HepG2 (cell line): ENCODE data around the gene KRTAP9-3. TPM values are rescaled to one million over a fixed set of nuclear protein-coding genes. Genes with fewer than 3 reads are reported as not detected.

ENCODE experiments used
- ATAC-seq: fragments of 200-7000 bp; cut with Tn5 transposase; 3 replicates; pipeline ENCODE4 v1.9.1; 2020; ENCODE audit warnings: mild to moderate bottlenecking, moderate library complexity
- BruUV-seq: library from RNA; stranded (reverse); fragments of 400-500 nt; replicated peaks from 2 replicates; lab custom pipeline; 2021; lab: Mats Ljungman, UMichigan
- CTCF ChIA-PET: fragments of 300-600 bp; formaldehyde crosslinking; extraction: SDS; loops from one replicate; lab custom pipeline; 2021; ENCODE audit warnings: low total read pairs, inconsistent platforms, low intra/inter-chr PET ratio; lab: Yijun Ruan, JAX
- POLR2A ChIA-PET: fragments of 350-600 bp; sonication (Branson Sonifier 250); formaldehyde crosslinking; loops from one replicate; lab custom pipeline; 2020; ENCODE audit warnings: antibody characterized with exemption, inconsistent platforms; lab: Yijun Ruan, JAX
- DNase-seq: peaks from one replicate; pipeline ENCODE4 v3.0.0-alpha.2; 2015; ENCODE audit warnings: low spot score
- FAIRE-seq: peaks from 3 replicates; lab custom pipeline; 2011; peaks lifted over from hg19 to GRCh38; lab: Jason Lieb, UNC
- H2AFZ ChIP-seq: one replicate; pipeline ENCODE4 v1.6.1; 2011; ENCODE audit warnings: low read length, inconsistent platforms
- H3K27ac ChIP-seq: fragments of 300-600 bp; 3 replicates; pipeline ENCODE4 v1.8.0; 2011; ENCODE audit warnings: mixed run types, mild to moderate bottlenecking, mixed read lengths, low read length, inconsistent platforms; ENCODE audit not compliant: insufficient read depth; ENCODE audit errors: extremely low read length
- H3K27me3 ChIP-seq, 2 experiments: fragments of 200-600 bp in 1 of 2; 2 replicates in 1 of 2; 3 replicates in 1 of 2; pipeline versions ENCODE4 v1.6.0 to v1.8.0; 2011; ENCODE audit warnings: low read length in 2 of 2, mild to moderate bottlenecking in 2 of 2, moderate library complexity in 2 of 2, inconsistent platforms in 1 of 2; ENCODE audit not compliant: insufficient read depth in 2 of 2, control insufficient read depth in 1 of 2
- H3K36me3 ChIP-seq, 2 experiments: fragments of 200-600 bp in 1 of 2; replicated peaks in 1 of 2; 2 replicates in 1 of 2; 3 replicates in 1 of 2; pipeline versions ENCODE4 v1.5.1 to v1.8.0; 2011; ENCODE audit warnings: low read length in 2 of 2, inconsistent platforms in 1 of 2; ENCODE audit not compliant: insufficient read depth in 2 of 2, control insufficient read depth in 1 of 2
- H3K4me1 ChIP-seq: 2 replicates; pipeline ENCODE4 v1.5.1; 2012; ENCODE audit warnings: low read length, inconsistent platforms; ENCODE audit not compliant: insufficient read depth
- H3K4me2 ChIP-seq: 2 replicates; pipeline ENCODE4 v1.6.0; 2011; ENCODE audit warnings: low read depth, low read length, inconsistent platforms
- H3K4me3 ChIP-seq, 3 experiments: fragments of 200-600 bp in 1 of 3; sonication (generic), shearing (Covaris generic) in 1 of 3; replicated peaks in 1 of 3; 2 replicates each; pipeline ENCODE4 v1.5.1; 2011 to 2016; ENCODE audit warnings: low read length in 3 of 3, inconsistent platforms in 2 of 3, low read depth in 2 of 3, mild to moderate bottlenecking in 2 of 3, control low read depth in 1 of 3, mixed read lengths in 1 of 3; ENCODE audit not compliant: insufficient read depth in 1 of 3
- H3K79me2 ChIP-seq: one replicate; pipeline ENCODE4 v1.6.1; 2011; ENCODE audit warnings: low read length, inconsistent platforms; ENCODE audit not compliant: insufficient read depth
- H3K9ac ChIP-seq: 2 replicates; pipeline ENCODE4 v1.6.0; 2011; ENCODE audit warnings: mild to moderate bottlenecking, low read depth, low read length, inconsistent platforms; ENCODE audit not compliant: insufficient read depth
- H3K9me3 ChIP-seq: 2 replicates; pipeline ENCODE4 v1.5.1; 2012; ENCODE audit warnings: mild to moderate bottlenecking, low read length
- H4K20me1 ChIP-seq: 2 replicates; pipeline ENCODE4 v1.6.0; 2011; ENCODE audit warnings: inconsistent platforms, mild to moderate bottlenecking, low read length, moderate library complexity; ENCODE audit not compliant: insufficient read depth
- KAT7 ChIP-seq: IDR thresholded peaks from 2 replicates; pipeline ENCODE4 v1.6.1; 2018; ENCODE audit warnings: borderline replicate concordance, missing compliant biosample characterization
- SPEN ChIP-seq: sonication (generic); formaldehyde crosslinking; IDR thresholded peaks from 2 replicates; pipeline ENCODE4 v1.5.1; 2020; ENCODE audit warnings: low read depth, mild to moderate bottlenecking, missing genetic modification reagents
- ZNF24 ChIP-seq: fragments of 450-650 bp; IDR thresholded peaks from 2 replicates; pipeline ENCODE4 v1.6.1; 2017; ENCODE audit warnings: antibody characterized with exemption, mild to moderate bottlenecking
- ZNF44 ChIP-seq: sonication (generic); formaldehyde crosslinking; IDR thresholded peaks from 2 replicates; pipeline ENCODE4 v1.5.1; 2020; ENCODE audit warnings: mild to moderate bottlenecking, missing genetic modification reagents
- ZNF546 ChIP-seq: sonication (generic); formaldehyde crosslinking; conservative IDR thresholded peaks from 2 replicates; pipeline ENCODE4 v1.8.1; 2023; ENCODE audit warnings: mild to moderate bottlenecking, missing genetic modification reagents
- ZNF639 ChIP-seq: conservative IDR thresholded peaks from 2 replicates; pipeline ENCODE4 v1.6.1; 2018; ENCODE audit warnings: missing genetic modification reagents
- ZNF761 ChIP-seq: sonication (generic); formaldehyde crosslinking; conservative IDR thresholded peaks from 2 replicates; pipeline ENCODE4 v1.4.0; 2020; ENCODE audit warnings: mild to moderate bottlenecking, missing genetic modification reagents
- WGBS: methylation state at CpG from one replicate; pipeline ENCODE4 v1.1.6; 2017; ENCODE audit warnings: low lambda C conversion rate; 5-methylcytosine and 5-hydroxymethylcytosine counted together
- in situ Hi-C: cut with HindIII; loops from 2 replicates; pipeline ENCODE4 v1.10.0; 2017; ENCODE audit warnings: low pct_unique_long_range_greater_than_20kb; ENCODE audit not compliant: extremely low pct_ligation_motif_present
- intact Hi-C: fragments of 100-400 bp; cut with micrococcal nuclease; formaldehyde crosslinking; loops from one replicate; pipeline ENCODE4 v1.10.0; 2022; ENCODE audit not compliant: unreplicated experiment
- polyA plus RNA-seq, 8 experiments: library from polyadenylated mRNA; depleted of rRNA in 3 of 8; stranded (reverse) in 7 of 8; unstranded in 1 of 8; fragments of >200 nt; fragmentation: Illumina TruSeq in 4 of 8; extraction: Trizol in 4 of 8; gene quantifications; 2 replicates each; pipeline versions ENCODE4 v1.2.1 to v1.2.3, GENCODE V29; 2011 to 2016; ENCODE audit warnings: low read depth in 4 of 8, missing spikeins in 1 of 8, mixed read lengths in 1 of 8; ENCODE audit not compliant: insufficient read depth in 1 of 8
- total RNA-seq, 5 experiments: library from RNA; depleted of rRNA; stranded (reverse); fragments of >200 nt; fragmentation: Illumina TruSeq; extraction: Trizol; gene quantifications; 2 replicates each; pipeline ENCODE4 v1.2.3, GENCODE V29; 2016; ENCODE audit warnings: low read depth in 1 of 5
- TF ChIP-seq, protein P1 (sequence below): sonication (generic); formaldehyde crosslinking; IDR thresholded peaks from 2 replicates; pipeline ENCODE4 v1.4.0; 2020; ENCODE audit warnings: missing genetic modification reagents
- TF ChIP-seq, protein P2 (sequence below): sonication (generic); formaldehyde crosslinking; IDR thresholded peaks from 2 replicates; pipeline ENCODE4 v1.5.0; 2020; ENCODE audit warnings: mild to moderate bottlenecking, missing genetic modification reagents

Gene KRTAP9-3
- total and polyA plus RNA-seq, 2 of the 13 experiments (the other 11 are each of a cell fraction or from before 2014, with no cell fraction given) = not detected

DNA sequence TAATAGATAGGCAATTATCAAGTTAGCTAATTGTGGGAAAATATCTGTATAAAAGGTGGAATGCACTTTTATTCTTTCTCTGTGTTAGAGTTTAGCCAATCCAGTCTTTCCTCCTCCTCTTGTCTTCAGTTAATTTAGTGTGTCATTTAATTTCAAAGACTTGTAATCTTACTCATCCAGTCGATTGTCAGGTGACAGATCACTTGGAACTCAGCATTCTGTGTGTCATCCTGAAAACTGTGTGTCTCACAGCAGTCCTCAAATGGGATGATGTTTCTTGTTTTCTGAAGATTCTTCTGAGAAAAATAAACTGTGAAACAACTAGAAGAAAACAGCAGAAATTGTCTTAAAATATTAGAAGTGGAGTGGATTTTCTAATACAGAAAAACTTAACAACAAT lies 47.2 kb upstream of the KRTAP9-3 start:
- CTCF ChIA-PET = no interaction called here
- DNase-seq (no peak), FAIRE-seq (no peak), ATAC-seq (no peak)
- Histone ChIP-seq H3K36me3 (no peaks in the 10 kb centered on the region), H3K79me2 (no peaks in the 10 kb centered on the region), H3K9ac (no peak overlapping the region), H3K9me3 (no peaks in the 10 kb centered on the region), H2AFZ (no peak overlapping the region), H4K20me1 (no peaks in the 10 kb centered on the region), H3K4me1 (no peaks in the 10 kb centered on the region), H3K4me3 (no peak overlapping the region), H3K4me2 (no peak overlapping the region), H3K27ac (no peak overlapping the region), H3K27me3 (0 out of 5 replicates have a peak, but pooled peaks cover 0 to 2% of the 10 kb centered on the region in 2 experiments)
- intact Hi-C loops = no loop called here
- POLR2A ChIA-PET = no interaction called here
- 0% methylated on average over 1 of the region's 1 CpG for WGBS
- TF ChIP-seq ZNF761 (no peak), ZNF639 (CRISPR knock-in tag) (no peak), ZNF546 (CRISPR knock-in tag) (no peak), KAT7 (CRISPR knock-in tag) (no peak), ZNF24 (no peak), SPEN (CRISPR knock-in tag) (no peak), ZNF44 (CRISPR knock-in tag) (no peak)
- TF ChIP-seq, protein P1, sequence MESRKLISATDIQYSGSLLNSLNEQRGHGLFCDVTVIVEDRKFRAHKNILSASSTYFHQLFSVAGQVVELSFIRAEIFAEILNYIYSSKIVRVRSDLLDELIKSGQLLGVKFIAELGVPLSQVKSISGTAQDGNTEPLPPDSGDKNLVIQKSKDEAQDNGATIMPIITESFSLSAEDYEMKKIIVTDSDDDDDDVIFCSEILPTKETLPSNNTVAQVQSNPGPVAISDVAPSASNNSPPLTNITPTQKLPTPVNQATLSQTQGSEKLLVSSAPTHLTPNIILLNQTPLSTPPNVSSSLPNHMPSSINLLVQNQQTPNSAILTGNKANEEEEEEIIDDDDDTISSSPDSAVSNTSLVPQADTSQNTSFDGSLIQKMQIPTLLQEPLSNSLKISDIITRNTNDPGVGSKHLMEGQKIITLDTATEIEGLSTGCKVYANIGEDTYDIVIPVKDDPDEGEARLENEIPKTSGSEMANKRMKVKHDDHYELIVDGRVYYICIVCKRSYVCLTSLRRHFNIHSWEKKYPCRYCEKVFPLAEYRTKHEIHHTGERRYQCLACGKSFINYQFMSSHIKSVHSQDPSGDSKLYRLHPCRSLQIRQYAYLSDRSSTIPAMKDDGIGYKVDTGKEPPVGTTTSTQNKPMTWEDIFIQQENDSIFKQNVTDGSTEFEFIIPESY (CRISPR knock-in tag) = no peak
- TF ChIP-seq, protein P2, sequence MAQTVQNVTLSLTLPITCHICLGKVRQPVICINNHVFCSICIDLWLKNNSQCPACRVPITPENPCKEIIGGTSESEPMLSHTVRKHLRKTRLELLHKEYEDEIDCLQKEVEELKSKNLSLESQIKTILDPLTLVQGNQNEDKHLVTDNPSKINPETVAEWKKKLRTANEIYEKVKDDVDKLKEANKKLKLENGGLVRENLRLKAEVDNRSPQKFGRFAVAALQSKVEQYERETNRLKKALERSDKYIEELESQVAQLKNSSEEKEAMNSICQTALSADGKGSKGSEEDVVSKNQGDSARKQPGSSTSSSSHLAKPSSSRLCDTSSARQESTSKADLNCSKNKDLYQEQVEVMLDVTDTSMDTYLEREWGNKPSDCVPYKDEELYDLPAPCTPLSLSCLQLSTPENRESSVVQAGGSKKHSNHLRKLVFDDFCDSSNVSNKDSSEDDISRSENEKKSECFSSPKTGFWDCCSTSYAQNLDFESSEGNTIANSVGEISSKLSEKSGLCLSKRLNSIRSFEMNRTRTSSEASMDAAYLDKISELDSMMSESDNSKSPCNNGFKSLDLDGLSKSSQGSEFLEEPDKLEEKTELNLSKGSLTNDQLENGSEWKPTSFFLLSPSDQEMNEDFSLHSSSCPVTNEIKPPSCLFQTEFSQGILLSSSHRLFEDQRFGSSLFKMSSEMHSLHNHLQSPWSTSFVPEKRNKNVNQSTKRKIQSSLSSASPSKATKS (CRISPR knock-in tag) = no peak
- no TSS peak for BruUV-seq
- in situ Hi-C loops = no loop called here
